Caco-2 (cell line): ENCODE data around the gene KNOP1. TPM values are rescaled to one million over a fixed set of nuclear protein-coding genes. Genes with fewer than 3 reads are reported as not detected.
A peak's percentile ranks its signal among the peaks of the same experiment; 100 is the strongest.

ENCODE experiments used
- BruUV-seq: library from RNA; stranded (reverse); fragments of 400-500 nt; replicated peaks from 2 replicates; lab custom pipeline; 2021; lab: Mats Ljungman, UMichigan
- CTCF ChIA-PET: fragments of 300-600 bp; sonication (Branson Sonifier 250); formaldehyde crosslinking; loops from one replicate; lab custom pipeline; 2022; ENCODE audit warnings: antibody characterized with exemption; lab: Charles Lee
- POLR2A ChIA-PET: fragments of 300-600 bp; sonication (Branson Sonifier 250); formaldehyde crosslinking; loops from one replicate; lab custom pipeline; 2022; ENCODE audit warnings: antibody characterized with exemption; lab: Charles Lee
- DNase-seq, 2 experiments: peaks; one replicate each; pipeline versions ENCODE4 v3.0.0 to v3.0.0-alpha.2; 2020 to 2022
- H3K27me3 ChIP-seq: replicated peaks from 2 replicates; pipeline ENCODE4 v1.6.0; 2011; ENCODE audit warnings: low read length; ENCODE audit not compliant: control insufficient read depth, insufficient read depth
- H3K36me3 ChIP-seq: 2 replicates; pipeline ENCODE4 v1.5.1; 2011; ENCODE audit warnings: low read length; ENCODE audit not compliant: control insufficient read depth, insufficient read depth
- H3K4me1 ChIP-seq: fragments of 250-450 bp; sonication (Bioruptor Pico); 2 replicates; pipeline ENCODE4 v1.5.1; 2020; ENCODE audit warnings: mild to moderate bottlenecking
- H3K4me3 ChIP-seq: 2 replicates; pipeline ENCODE4 v1.5.1; 2011; ENCODE audit warnings: low read depth, mild to moderate bottlenecking, control low read depth, low read length
- H3K9me3 ChIP-seq: fragments of 250-450 bp; sonication (Bioruptor Pico); 2 replicates; pipeline ENCODE4 v1.5.1; 2020; ENCODE audit warnings: mild to moderate bottlenecking, moderate library complexity
- H3K27ac Mint-ChIP-seq: one replicate; pipeline ENCODE4 v1.8.0; 2022; ENCODE audit warnings: mixed read lengths; ENCODE audit not compliant: unreplicated experiment
- H3K27me3 Mint-ChIP-seq: one replicate; pipeline ENCODE4 v1.8.0; 2022; ENCODE audit warnings: mixed read lengths; ENCODE audit not compliant: insufficient read depth, unreplicated experiment
- H3K36me3 Mint-ChIP-seq: one replicate; pipeline ENCODE4 v1.8.0; 2022; ENCODE audit warnings: mild to moderate bottlenecking, mixed read lengths; ENCODE audit not compliant: insufficient read depth, unreplicated experiment
- H3K4me1 Mint-ChIP-seq: one replicate; pipeline ENCODE4 v1.8.0; 2022; ENCODE audit warnings: low read depth, mixed read lengths; ENCODE audit not compliant: unreplicated experiment
- H3K4me3 Mint-ChIP-seq: one replicate; pipeline ENCODE4 v1.8.0; 2022; ENCODE audit warnings: mild to moderate bottlenecking, moderate library complexity, mixed read lengths; ENCODE audit not compliant: unreplicated experiment
- H3K9me3 Mint-ChIP-seq: one replicate; pipeline ENCODE4 v1.8.0; 2022; ENCODE audit warnings: mixed read lengths; ENCODE audit not compliant: unreplicated experiment
- intact Hi-C: fragments of 100-400 bp; cut with micrococcal nuclease; formaldehyde crosslinking; loops from one replicate; pipeline ENCODE4 v1.10.0; 2022; ENCODE audit not compliant: unreplicated experiment
- total RNA-seq: library from RNA; stranded (reverse); gene quantifications from 2 replicates; pipeline ENCODE4 v1.2.3, GENCODE V29; 2022
- TF ChIP-seq, protein P1 (sequence below), 2 experiments: fragments of 200-600 bp in 1 of 2; IDR thresholded peaks; 1 replicate in 1 of 2; 2 replicates in 1 of 2; pipeline versions ENCODE4 v1.5.1 to v1.8.0; 2011 to 2022; ENCODE audit warnings: antibody characterized with exemption in 1 of 2, control low read depth in 1 of 2, inconsistent platforms in 1 of 2, low read depth in 1 of 2, low read length in 1 of 2, mild to moderate bottlenecking in 1 of 2, moderate library complexity in 1 of 2; ENCODE audit not compliant: insufficient read depth in 1 of 2, severe bottlenecking in 1 of 2, unreplicated experiment in 1 of 2

Gene KNOP1
- total RNA-seq, 1 experiment from 2014 or later = 29.3 TPM

- Histone ChIP-seq H3K4me1 (peaks cover 11% of the 10 kb centered on the region), H3K4me3 (no peak overlapping the region), H3K9me3 (no peaks in the 10 kb centered on the region), H3K36me3 (no peaks in the 10 kb centered on the region; the same call in none of the 2 replicates), H3K27me3 (no peaks in the 10 kb centered on the region)
- Mint-ChIP-seq H3K27ac (no peak overlapping the region), H3K4me3 (no peak overlapping the region), H3K4me1 (peaks cover 15% of the 10 kb centered on the region), H3K9me3 (no peaks in the 10 kb centered on the region), H3K27me3 (no peaks in the 10 kb centered on the region), H3K36me3 (peaks cover 27% of the 10 kb centered on the region)
- DNase-seq = no peak
- TF ChIP-seq, protein P1, sequence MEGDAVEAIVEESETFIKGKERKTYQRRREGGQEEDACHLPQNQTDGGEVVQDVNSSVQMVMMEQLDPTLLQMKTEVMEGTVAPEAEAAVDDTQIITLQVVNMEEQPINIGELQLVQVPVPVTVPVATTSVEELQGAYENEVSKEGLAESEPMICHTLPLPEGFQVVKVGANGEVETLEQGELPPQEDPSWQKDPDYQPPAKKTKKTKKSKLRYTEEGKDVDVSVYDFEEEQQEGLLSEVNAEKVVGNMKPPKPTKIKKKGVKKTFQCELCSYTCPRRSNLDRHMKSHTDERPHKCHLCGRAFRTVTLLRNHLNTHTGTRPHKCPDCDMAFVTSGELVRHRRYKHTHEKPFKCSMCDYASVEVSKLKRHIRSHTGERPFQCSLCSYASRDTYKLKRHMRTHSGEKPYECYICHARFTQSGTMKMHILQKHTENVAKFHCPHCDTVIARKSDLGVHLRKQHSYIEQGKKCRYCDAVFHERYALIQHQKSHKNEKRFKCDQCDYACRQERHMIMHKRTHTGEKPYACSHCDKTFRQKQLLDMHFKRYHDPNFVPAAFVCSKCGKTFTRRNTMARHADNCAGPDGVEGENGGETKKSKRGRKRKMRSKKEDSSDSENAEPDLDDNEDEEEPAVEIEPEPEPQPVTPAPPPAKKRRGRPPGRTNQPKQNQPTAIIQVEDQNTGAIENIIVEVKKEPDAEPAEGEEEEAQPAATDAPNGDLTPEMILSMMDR (IDR thresholded peaks at IDR 0.05; ENCODE audit: insufficient read depth in 1 of 2, low read depth in 1 of 2, low read length in 1 of 2, severe bottlenecking in 1 of 2, unreplicated experiment in 1 of 2) = no peak
- ChIA-PET POLR2A (interaction anchor here (1.0 kb wide), 1 partner anchor 19 kb away, joined by 3 read pairs; the partner anchor contains the start of genes IQCK and KNOP1), CTCF (no interaction called here)
- intact Hi-C loops = no loop called here
- BruUV-seq = no TSS peak
Measured at GRCh38 chr16:19699472-19699871, 18.6 kb downstream of the KNOP1 start.

GRCh38 chr16:19698480-19699465 is 19.3 kb downstream of the KNOP1 start:
- H3K27me3 Mint-ChIP-seq = no peaks in the 10 kb centered on the region
- H3K4me3 Mint-ChIP-seq = no peak overlapping the region
- peaks cover 20% of the 10 kb centered on the region for H3K36me3 Mint-ChIP-seq
- Histone ChIP-seq H3K27me3 (no peaks in the 10 kb centered on the region), H3K36me3 (no peaks in the 10 kb centered on the region; the same call in none of the 2 replicates), H3K4me3 (no peak overlapping the region), H3K4me1 (peaks cover 11% of the 10 kb centered on the region), H3K9me3 (no peaks in the 10 kb centered on the region)
- H3K27ac Mint-ChIP-seq = no peak overlapping the region
- no peak for DNase-seq
- peaks cover 15% of the 10 kb centered on the region for H3K4me1 Mint-ChIP-seq
- no peaks in the 10 kb centered on the region for H3K9me3 Mint-ChIP-seq
- TF ChIP-seq, protein P1 (IDR thresholded peaks at IDR 0.05; ENCODE audit: insufficient read depth in 1 of 2, low read depth in 1 of 2, low read length in 1 of 2, severe bottlenecking in 1 of 2, unreplicated experiment in 1 of 2) = no peak
- no TSS peak for BruUV-seq
- ChIA-PET POLR2A (interaction anchor here (1.0 kb wide), 1 partner anchor 19 kb away, joined by 3 read pairs; the partner anchor contains the start of genes IQCK and KNOP1), CTCF (no interaction called here)
- intact Hi-C loops = no loop called here

DNA sequence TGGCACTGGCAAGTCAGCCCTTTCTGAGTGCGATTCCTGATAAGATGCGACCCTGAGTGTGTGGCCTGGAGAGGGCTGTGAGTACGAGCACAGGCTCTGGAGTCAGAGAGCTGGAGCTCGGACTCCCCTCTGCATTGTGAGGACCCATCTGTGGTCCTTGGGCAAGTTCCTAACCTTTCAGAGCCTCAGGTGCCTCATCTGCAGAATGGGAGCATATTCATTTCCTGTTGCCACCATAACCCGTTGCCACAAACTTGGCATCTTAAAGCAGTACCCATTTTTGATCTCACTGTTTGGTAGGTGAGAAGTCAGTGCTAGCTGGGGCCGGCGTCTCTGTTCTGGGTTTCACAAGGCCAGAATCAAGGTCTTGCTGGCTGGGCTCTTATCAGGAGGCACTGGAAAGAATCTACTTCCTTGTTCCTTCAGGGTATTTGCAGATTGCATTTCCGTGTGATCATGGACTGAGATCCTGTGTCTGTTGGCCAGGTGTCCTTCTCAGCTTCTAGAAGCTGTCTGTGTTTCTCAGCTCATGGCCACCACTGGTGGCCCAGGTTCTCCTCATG is 20.2 kb downstream of the KNOP1 start:
- DNase-seq = peak in 1 of 2 experiments; percentile 6
- peaks cover 11% of the 10 kb centered on the region for H3K4me1 ChIP-seq
- POLR2A ChIA-PET = no interaction called here
- peaks cover 15% of the 10 kb centered on the region for H3K4me1 Mint-ChIP-seq
- H3K9me3 Mint-ChIP-seq = no peaks in the 10 kb centered on the region
- no peaks in the 10 kb centered on the region for H3K27me3 ChIP-seq
- H3K36me3 Mint-ChIP-seq = peaks cover 10% of the 10 kb centered on the region
- H3K4me3 Mint-ChIP-seq = no peak overlapping the region
- H3K36me3 ChIP-seq = no peaks in the 10 kb centered on the region
- no peaks in the 10 kb centered on the region for H3K9me3 ChIP-seq
- H3K27ac Mint-ChIP-seq = no peak overlapping the region
- H3K27me3 Mint-ChIP-seq = no peaks in the 10 kb centered on the region
- no TSS peak for BruUV-seq
- TF ChIP-seq, protein P1 (IDR thresholded peaks at IDR 0.05; ENCODE audit: insufficient read depth in 1 of 2, low read depth in 1 of 2, low read length in 1 of 2, severe bottlenecking in 1 of 2, unreplicated experiment in 1 of 2) = no peak
- CTCF ChIA-PET = no interaction called here
- intact Hi-C loops = no loop called here
- H3K4me3 ChIP-seq = no peak overlapping the region
